Brain pericyte (primary cell): ENCODE data around the gene LGI4.
"Not testable (repeated sequence)": the region's sequence is repeated elsewhere in the genome, so short reads cannot be mapped to it uniquely, and the experiment has no call there.

Experiments
- DNase-seq: peaks from one replicate; pipeline ENCODE4 v3.0.0-alpha.2; 2012; ENCODE audit warnings: low read depth, low spot score

The LGI4 gene

DNA sequence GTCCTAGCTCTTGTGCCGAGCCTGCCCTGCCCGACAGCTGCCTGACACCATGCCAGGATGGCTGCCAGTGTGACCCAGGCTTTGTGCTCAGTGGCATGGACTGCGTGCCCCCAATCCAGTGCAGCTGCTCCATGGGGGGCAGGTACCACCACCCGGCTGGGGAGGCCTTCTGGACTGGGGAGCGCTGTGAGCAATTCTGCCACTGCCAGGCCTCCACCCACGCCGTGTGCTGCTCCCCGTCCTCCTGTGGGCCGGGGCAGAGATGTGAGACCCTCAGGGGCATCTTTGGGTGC, 28.6 kb downstream of the LGI4 start:
- no peak for DNase-seq

DNA sequence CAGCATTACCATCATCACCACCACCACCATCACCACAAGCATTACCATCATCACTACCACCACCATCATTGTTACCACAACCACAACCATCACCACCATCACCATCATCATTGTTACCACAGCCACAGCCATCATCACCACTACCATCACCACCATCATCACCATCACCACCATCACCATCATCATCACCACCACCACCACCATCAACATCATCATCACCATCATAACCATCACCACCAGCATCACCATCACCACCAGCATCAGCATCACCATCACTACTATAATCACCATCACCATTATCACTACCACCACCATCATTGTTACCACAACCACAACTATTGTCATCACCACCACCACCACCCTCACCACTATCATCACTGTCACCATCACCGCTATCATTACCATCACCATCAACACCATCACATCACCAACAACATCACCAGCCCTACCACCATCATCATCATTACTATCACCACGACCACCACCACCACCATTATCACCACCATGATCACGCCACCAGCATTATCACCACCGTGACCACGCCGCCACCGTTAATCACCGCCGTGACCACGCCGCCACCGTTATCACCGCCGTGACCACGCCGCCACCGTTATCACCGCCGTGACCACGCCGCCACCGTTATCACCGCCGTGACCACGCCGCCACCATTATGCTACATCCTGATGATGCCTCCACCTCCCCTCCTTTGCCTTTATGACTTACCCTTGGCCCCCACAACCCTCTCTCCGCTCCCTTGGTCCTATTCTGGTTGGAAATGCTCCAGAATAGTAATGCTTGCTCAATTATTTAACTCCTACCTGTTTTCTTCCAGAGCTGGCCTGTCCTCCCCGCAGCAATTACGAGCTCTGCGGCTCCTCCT, 29.2 kb downstream of the LGI4 start:
- DNase-seq = no peak

DNA sequence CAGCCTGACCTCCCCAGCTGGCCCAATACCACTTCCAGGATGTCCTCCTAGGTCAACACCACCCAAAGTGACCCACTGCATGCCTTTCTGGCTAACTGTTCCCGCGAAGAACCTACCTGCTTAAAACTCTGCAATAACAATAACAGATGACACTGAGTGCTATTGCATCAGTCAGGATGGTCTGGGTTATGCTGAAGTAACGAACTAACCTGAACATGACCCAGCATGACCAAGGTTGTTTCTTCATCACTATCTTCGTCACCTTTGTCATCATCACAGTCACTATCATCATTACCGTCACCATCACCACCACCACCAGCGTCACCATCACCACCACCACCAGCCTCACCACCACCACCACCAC, 29.8 kb downstream of the LGI4 start:
- no peak for DNase-seq

DNA sequence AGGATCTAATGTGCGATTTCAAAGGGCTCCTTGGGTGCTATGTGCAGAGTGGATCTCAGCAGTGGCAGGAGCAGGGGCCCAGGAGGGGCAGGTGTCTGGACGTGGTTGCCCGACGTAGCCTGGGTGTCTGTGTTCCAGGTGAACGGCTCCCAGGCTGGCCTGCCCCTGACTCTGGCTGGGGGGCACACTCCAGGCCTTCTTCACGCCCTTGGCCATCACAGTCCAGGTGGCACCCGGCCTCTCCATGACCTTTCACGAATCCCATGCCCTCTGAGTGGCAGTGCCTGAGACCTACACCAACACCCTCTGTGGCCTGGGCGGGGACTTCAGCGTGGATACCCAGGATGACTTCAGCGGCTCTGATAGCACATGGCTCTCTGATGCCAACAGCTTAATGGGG, 30.5 kb downstream of the LGI4 start:
- DNase-seq = no peak

DNA sequence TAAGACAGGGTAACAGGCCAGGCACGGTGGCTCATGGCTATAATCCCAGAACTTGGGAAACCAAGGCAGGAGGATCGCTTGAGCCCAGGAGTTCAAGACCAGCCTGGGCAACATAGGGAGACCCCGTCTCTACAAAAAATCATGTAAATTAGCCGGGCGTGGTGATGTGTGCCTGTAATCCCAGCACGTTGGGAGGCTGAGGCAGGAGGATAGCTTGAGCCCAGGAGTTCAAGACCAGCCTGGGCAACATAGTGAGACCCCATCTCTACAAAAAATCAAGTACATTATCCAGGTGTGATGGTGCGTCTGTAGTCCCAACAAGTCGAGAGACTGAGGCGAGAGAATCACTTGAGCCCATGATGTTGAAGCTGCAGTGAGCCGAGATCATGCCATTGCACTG, 31.2 kb downstream of the LGI4 start:
- not testable (repeated sequence) for DNase-seq

DNA sequence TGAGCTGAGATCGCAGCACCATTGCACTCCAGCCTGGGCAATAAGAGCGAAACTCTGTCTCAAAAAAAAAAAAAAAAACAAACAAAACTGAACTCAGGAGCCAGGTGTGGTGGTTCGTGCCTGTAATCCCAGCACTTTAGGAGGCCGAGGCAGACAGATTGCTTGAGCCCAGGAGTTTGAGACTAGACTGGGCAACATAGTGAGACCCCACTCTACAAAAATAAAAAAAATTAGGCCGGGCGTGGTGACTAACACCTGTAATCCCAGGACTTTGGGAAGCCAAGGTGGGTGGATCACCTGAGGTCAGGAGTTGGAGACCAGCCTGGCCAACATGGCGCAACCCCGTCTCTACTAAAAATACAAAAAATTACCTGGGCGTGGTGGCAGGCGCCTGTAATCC, 32.9 kb downstream of the LGI4 start:
- not testable (repeated sequence) for DNase-seq

DNA sequence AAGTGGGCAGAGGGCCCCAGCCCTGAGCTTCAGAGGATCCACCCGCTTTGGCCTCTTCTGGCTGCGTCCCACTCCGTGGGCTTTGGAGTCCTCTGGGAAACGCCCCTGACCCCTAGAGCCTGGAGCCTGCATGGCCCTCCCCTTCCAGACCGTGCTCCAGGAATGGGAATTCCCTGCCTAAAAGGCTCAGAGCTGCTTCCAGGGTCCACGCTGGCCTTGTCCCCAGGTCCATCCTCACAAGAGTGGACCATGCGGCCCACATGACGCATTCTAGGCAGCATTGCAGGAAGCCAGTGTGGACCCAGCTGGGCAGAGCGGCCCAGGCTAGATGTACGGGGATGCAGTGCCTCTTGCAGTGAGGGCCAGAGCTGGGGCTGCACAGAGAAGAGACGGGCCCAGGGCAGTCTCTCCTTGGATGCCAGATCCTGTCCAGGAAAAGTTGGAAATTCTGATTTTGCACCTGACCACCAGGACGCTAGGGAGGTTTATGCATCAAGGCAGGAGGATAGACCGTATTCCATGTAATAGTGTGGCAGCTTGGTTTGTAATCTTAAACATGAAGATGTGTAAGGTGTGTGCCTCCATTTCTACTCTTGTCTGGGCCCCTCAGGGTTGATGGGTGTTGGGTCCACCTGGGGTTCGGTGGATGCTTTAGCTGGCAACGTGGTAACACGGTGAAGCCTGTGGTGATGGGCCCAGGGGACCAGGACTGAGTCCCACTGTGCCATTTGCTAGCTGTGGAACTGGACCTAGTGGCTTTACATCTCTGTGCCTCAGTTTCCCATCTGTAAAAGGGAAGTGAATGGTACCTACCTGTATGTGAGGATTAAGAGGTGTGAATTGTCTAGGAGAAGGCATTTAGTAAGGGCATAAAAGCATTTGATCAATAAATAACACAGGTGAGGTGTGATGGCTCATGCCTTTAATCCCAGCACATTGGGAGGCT, 34.0 kb downstream of the LGI4 start:
- no peak for DNase-seq

DNA sequence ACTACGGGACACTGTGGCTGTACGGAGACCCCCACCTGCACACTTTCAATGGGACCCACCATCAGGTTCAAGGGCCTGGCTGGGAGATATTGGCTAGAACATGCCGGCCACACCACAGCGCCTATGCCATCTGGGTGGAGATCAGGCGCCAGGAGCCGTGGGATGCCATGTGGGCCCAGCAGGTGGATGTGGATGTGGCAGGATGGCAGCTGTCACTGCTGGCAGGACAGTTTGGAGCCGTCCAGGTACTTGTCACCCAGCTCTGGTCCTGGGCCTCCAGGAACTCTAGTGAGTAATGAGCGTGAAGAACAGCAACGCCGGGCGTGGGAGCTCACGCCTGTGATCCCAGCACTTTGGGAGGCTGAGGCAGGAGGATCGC, 35.0 kb downstream of the LGI4 start:
- no peak for DNase-seq

DNA sequence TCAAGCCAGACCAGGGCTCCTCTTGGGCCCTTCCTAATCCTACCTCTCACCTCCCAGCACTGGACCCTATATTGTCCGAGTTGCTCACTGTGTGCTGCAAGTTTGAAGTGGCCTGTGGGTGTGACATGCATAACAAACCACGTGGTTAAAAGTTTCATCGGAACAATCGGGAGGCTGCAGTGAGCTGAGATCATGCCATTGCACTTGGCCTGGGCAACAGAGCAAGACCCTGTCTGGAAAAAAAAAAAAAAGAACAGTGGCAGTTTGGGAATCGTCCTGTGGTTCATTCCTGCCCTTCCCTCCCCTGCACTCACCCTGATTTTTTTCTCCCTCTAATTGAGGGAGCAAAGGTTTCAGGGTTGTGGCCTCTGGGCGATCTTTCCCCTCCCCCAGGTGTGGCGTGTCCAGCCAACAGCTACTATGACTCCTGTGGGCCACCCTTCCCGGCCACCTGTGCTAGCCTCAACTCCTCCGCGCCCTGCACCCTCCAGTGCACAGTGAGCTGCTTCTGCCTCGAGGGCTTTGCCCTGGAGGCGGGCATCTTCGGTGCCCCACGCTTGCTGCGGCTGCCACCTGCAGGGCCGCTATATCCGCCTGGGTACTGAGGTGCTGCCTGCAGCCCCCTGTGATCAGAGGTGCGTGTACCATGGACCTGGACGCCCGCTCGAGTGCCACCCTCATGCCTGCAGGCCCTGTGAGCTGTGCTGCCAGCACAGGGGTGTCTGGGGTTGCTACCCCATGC, 35.5 kb downstream of the LGI4 start:
- no peak for DNase-seq

DNA sequence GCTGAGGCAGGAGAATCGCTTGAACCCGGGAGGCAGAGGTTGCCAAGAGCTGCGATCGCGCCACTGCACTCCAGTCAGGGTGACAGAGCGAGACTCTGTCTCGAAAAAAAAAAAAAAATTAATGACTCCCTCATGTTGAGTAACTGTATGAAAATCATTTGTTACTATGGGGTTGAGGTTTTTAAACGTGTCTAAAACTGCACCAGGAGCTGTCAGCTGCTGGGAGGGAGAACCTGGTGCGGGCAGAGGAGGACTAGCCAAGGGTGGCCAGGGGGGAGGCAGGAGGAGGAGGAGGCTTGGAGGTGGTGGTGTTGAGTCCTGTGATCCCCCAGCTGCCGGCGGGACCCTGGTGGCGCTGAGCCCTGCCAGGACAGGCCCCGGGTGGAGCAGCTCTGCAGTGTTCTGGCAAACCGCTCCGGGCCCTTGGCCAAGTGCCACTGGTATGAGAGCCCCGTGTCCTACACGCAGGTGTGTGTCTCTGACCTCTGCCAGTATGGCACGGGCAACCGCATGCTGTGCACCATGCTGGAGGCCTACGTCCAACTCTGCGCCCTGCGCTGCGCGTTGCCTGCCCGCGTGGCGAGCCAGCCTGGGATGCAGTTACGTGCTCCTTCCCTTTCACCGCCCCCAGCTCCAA, 36.3 kb downstream of the LGI4 start:
- no peak for DNase-seq

DNA sequence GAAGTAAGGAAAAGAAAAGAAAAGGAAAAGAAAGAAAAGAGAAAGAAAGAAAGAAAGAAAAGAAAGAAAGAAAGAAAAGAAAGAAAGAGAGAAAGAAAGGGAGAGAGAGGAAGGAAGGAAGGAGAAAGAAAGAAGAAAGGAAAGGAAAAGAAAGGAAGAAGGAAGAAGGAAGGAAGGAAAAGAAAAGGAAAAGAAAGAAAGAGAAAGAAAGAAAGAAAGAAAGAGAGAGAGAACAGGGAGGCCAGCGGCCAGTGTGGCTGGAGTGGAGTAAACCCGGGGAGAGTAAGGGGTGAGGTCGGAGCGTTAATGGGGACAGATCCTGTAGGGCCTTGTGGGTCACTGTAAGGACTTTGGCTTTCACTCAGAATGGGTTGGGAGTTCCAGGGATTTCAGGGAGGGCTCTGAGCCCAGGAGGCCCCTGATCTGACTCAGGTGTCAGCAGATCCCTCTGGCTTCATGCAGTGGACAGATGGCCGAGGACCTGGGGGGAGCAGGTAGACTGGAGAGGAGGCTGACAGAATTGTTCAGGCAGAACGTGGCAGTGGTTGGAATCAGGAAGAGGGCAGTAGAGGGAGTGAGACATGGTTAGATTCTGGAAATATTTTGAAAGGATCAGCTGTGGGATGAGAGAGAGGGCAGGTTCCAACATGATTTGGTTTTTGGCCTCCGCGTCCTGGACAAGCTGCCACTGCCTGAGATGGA, 39.0 kb downstream of the LGI4 start:
- DNase-seq = no peak

DNA sequence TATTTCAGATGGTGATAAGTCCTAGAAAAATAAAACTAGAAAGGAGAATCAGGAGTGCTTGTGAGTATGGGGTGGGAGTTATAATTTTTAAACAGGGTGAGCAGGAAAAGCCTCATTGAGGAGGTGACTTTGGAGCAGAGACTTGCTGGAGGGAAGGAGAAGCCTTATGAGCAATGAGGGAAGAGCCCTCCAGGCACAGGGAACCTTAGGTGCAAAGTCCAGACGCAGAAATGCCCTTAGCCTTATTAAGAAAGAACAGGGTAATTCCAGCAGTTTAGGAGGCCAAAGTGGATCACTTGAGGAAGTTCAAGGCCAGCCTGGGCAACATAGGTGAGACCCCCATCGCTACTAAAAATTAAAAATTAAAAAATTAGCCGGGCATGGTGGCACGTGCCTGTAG, 40.2 kb downstream of the LGI4 start:
- no peak for DNase-seq

DNA sequence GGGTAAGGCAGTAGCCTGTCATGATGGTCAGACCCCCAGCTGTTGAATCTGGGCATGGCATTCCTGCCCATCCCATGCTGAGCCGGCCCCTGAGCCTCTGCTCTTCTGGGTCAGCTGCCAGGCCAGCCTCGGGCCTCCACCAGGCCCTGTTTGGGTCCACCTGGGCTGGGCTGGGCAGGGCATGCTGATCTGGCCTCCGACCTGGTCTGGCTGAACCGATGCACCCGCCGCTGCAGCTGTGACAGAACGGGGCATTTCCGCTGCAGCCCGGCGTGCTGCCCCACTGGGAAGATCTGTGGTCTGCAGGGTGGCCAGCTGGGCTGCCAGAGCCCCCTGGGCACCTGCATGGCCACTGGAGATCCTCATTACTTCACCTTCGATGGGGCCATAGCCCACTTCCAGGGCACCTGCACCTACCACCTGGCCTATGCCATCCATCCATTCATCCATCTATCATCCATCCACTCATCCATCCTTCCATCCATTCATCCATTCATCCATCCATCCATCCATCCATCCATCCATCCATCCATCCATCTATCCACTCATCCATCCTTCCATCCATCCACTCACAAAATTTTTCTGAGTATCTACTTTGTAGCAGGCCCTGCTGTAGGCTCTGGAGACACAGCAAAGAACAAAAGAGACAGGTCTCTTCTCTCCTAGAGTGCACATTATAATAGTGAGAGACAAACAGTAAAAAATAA, 40.8 kb downstream of the LGI4 start:
- no peak for DNase-seq

DNA sequence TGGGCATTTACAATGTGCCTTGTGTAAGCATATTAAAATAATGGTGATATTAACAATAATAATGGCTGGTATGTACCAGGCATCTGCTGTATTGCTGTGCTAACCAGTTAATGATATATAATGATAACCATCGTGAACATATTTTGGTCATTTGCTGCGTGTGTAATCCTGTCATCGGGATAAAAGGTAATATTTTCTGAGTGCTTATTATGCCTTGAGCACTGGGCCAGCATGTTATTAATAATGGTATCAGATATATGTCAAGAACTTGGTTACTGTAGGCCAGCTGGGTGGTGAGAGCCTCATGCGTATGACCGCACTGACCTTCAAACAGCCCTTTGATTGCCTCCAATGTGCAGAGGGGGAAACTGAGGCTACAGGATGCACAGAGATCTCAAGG, 41.4 kb downstream of the LGI4 start:
- no peak for DNase-seq

DNA sequence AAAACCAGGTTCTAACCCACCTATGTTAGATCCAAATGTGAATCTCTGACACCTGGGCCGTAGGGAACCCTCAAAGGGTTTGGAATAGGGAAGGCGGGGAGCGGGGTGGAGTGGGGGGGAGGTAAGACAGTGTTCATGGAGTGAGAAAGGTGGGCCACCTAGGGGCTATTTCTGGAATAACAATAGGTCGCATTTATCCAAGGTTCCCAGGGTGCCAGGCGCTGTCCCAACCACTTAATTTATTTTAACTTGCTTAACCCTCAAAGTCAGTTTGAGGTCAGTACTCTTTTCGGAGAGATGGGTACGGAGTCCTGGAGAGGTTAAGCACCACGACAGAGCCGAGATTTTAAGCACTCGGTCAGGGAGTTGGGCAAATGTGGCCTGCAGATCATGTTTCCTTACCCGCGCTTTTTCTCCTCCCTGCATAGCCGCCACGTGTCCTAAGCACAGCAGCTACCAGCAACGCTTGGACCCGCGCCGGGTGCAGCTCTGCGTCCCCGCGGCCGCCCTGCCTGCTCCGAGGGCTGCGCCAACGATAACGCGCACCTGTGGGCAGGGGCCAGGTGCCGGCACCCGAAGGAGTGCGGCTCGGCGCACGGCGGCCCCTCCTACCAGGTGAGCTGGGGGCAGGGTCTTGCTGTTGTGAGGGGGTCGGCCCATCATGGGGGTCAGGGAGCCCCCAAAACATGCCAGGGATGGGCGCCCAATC, 44.2 kb downstream of the LGI4 start:
- DNase-seq = no peak

DNA sequence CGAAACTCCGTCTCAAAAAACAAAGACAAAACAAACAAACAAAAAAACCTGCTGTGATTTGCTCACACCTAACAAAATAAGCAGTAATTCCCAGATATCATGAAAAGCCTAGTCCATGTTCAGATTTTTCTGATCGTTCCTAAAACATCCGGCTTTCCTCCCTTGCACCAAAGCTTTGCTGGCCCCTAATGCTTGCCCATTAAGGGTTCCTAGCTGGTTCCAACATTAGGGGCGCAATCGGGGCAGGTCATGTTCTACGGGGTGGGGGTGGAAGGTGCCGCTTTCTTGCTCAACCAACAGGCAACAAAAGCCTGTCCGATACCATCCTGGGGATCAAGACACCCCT, 44.7 kb downstream of the LGI4 start:
- no peak for DNase-seq

DNA sequence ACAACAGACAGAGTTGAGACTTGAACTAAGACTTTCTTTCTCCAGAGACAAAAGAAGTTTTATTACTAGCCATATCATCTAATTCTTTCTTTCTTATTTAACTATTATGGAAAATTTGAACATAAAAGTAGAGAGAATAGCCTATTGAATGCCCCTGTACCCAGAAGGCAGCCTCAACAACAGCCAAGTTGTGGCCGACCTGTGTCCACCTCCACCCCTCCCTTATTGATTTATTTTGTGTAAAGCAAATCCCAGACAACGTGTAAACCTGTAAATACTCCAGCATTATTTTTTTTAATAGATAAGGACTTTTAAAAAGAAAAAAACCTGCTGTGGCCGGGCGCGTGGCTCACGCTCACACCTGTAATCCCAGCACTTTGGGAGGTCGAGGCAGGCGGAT, 45.3 kb downstream of the LGI4 start:
- DNase-seq = no peak

DNA sequence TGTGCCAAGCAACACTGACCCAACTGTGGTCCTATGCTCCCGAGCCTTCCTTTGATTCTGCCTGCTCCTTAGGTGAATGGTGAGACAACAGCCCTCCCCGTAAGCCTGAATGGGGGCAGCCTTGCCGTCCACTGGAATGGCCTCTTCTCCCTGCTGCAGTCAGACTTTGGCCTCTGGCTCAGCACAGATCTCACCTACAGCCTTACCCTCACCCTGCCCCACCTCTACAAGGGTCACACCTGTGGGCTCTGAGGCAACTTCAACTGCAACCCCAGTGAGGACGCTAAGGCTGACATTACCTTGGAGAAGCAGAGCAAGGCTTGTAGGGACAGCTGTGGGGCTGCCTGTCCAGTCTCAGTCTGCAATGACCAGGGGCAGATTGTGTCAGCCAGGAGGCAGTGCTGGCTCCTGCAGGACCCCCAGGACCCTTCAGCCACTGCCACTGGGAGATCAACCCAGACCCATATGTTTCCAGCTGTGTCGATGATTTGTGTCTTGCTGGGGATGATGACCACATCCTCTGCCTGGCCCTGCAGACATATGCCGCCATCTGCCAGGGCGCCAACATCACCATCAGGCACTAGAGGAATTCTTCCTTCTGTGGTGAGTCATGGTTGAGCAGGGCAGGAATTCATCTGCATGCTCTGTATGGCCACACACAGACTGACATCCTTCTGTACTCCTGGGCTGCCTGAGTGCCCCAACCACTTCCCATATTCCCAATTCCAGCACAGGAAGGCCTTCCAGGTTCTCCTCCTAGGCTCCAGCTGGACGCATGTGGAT, 46.5 kb downstream of the LGI4 start:
- no peak for DNase-seq

DNA sequence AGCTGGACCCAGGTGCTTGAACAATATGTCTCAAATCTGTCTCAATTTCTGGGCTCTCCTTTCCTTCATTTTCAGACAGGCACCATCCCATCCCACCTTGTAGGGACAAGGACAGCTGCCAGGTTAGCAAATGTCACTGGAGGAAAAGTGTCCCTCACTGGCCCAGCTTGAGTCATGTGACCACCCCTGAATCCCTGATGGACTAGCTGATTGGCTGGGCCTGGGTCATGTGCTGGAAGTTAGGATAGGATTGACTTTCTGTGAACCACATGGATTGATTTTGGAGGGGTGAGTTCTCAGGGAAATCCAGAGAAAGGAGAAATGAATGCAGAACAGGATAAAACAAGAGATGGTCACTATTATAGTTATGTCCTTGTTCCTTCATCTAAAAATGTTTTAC, 47.5 kb downstream of the LGI4 start:
- DNase-seq = no peak
